ENCODE data around the gene GRIN2A.

GRIN2A gene

GRCh38 chr16:10181196-10182162 is 749 bp downstream of the GRIN2A start:
- peak in 1 of 2 experiments; percentile 46 for DNase-seq

GRCh38 chr16:10180771-10181163 is 1.5 kb downstream of the GRIN2A start:
- DNase-seq = peak in 1 of 2 experiments; percentile 20

DNA sequence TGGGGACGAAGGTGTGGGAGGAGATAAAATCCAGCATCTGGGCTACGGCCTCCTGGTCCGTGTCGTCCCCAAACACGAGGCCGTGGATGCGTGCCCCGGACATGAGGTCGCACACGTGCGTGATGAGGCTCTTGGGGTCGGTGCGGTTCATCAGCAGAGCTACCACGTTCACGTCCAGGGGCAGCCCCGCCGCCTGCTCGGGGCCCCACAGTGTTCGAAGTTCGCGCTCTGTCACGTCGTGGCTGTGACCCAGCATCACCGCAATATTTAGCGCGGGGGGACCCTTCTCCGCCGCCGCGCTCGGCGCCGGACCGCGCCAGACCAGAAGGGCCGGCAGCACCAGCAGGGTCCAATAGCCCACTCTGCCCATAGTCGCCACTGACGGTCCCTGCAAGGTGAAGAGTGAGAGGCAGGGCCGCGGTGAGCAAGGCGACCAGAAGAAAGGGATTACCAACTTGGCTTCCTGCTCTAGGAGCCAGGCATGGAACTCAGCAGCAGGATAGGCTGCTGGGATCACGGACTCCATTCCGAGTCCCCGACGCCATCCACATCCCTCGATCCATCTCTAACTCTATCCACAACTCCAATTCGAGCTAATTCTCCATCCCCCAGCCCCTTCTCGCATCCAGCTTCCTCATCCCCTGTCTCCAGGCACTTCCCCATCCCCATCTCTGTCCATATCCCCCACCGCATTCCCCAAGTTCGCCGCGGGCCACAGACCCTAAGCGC is 2.0 kb downstream of the GRIN2A start:
- DNase-seq = no peak

GRCh38 chr16:10178526-10178925 is 3.7 kb downstream of the GRIN2A start:
- DNase-seq = no peak

- DNase-seq = no peak
Observed at GRCh38 chr16:10178080-10178479, 4.1 kb downstream of the GRIN2A start.

GRCh38 chr16:10172848-10173655 is 9.2 kb downstream of the GRIN2A start:
- no peak for DNase-seq

DNA sequence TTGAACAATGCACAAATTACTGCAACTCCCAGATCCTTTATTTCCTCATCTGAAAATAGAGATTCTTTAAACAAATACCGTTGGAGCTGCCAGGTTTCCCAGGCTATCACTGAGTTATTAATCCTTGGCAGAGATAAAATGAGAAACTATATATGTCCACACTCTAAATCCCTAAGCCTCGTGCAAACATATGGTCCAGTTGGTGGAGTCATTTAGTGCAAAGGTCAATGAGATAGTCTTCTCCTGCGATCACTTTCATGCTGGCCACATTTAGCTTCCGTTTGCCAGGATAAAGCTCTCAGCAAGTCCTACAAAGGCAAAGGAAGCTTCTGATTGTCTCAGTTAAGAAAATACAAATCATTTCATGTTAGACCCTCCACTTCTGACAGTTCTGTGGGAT is 11.0 kb downstream of the GRIN2A start:
- DNase-seq = no peak

- DNase-seq = no peak
Observed at GRCh38 chr16:10169904-10170410, 12.3 kb downstream of the GRIN2A start.

- no peak for DNase-seq
Observed at GRCh38 chr16:10169031-10169430, 13.2 kb downstream of the GRIN2A start.

DNA sequence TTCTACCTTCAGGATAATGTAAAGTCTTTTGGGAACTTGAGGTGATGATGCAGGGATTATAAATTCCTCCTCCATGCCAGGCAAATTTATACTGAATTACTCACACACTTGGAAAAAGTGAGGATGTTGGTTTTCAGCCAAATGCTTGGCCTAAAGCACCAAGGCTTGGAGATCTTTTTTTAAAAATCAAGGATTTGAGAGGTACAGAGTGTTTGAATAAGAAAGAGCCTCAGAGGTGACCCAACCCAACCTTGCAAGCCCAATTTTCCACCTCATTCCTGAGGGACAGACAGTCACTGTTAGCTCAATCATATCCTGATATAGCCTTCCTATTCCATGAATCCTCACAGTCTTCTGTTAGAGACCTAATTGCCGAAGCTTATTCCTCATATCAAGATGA is 14.0 kb downstream of the GRIN2A start:
- no peak for DNase-seq

GRCh38 chr16:10165643-10166042 is 16.6 kb downstream of the GRIN2A start:
- DNase-seq = no peak

DNA sequence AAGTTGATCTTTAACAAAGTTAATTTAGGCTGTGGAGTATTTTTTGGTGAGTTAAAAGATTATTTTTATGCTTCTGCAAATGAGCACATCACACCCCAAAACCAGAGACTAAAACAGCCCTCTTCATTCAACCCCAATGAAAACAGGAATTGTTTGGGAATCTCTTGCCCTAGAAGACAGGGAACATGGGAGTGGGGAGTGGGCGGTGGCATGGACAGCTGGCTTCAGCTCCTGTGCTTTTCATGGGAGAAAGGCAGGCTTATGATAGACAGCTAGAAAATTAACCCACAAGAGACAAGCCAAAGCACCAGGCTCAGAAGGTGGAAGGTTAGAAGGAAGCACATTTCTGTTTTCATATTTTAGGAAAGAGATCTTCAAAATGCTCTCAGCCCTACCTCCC is 19.2 kb downstream of the GRIN2A start:
- DNase-seq = no peak

DNA sequence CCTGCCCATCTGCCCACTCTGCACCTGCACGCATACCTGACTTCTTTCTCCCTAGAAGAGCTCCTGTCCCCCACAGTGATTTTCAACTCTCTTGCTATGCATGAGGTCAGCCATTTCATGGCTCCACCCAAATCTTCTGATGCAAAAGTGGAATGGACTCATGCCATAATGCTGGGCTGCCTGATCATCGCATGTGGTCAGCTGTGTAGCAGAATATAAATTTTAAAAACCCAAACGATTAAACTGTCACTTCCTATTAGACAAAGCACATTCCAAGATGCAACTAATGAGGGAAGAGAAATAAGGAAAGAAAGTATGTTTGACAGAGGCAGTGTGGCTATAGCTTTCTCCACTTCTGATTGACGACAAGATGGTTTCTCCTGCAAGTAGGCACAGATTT is 26.1 kb downstream of the GRIN2A start:
- no peak for DNase-seq

- no peak for DNase-seq
Observed at GRCh38 chr16:10154389-10154788, 27.8 kb downstream of the GRIN2A start.

- DNase-seq = no peak
Observed at GRCh38 chr16:10153985-10154384, 28.2 kb downstream of the GRIN2A start.

- DNase-seq = no peak
Observed at GRCh38 chr16:10151718-10152117, 30.5 kb downstream of the GRIN2A start.

DNA sequence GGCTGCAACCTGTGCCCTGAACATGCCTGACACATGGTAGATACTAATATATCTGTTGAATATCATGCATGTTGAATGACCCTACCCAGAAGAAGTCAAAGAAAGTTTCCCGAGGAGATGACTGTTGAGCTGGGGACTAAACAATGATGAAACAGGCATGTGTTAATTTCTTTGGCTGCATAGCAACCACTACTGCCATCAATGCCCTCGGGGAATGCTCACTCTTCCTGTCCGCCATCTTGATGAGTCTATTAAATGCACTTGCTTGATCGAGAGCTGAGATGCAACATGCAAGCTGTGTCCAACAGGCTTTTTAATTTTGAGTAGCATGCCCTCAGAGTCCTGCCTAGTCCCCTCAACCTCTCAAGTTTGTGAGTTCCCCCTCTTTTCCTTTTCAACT is 31.3 kb downstream of the GRIN2A start:
- no peak for DNase-seq

DNA sequence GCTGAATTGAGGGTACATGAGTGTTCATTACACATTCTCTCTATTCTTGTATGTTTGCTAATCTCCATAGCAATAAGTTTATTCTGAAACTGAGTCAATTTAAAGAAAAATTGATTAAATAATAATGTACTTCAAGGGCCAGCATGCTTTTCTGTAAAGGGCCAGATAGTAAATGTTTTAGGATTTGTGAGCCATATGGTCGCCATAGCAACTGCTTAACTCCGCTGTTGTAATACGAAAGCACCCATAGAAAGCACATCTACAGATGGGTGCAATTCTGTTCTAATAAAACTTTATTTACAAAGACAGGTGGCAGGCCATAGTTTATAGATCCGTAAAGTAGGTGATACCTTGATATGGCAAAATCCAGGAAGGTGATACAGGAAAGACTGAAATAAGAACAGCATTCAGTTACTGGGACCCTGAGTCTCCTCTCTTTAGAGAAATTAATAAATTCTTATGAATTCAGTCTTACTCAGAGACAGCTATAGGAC is 36.6 kb downstream of the GRIN2A start:
- DNase-seq = no peak

DNA sequence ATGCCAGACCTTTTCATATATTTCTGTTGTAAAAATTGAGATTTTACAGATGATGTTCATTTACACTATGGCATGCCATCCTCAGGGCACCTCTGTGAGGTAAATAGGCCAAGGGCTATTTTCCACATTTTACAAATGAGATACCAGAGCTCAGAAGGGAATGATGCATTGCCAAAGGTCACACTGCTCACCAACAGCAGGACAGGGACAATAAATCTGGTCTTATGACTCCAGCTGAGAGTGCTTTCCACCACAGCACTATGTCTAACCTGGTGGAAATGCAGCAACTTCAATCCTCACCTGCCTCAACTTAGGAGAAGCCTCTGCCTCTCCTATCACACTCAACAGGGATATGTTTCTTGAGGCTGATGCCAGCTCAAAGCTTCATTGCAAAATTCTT is 40.6 kb downstream of the GRIN2A start:
- DNase-seq = no peak

- DNase-seq = no peak
Observed at GRCh38 chr16:10138881-10139280, 43.3 kb downstream of the GRIN2A start.

DNA sequence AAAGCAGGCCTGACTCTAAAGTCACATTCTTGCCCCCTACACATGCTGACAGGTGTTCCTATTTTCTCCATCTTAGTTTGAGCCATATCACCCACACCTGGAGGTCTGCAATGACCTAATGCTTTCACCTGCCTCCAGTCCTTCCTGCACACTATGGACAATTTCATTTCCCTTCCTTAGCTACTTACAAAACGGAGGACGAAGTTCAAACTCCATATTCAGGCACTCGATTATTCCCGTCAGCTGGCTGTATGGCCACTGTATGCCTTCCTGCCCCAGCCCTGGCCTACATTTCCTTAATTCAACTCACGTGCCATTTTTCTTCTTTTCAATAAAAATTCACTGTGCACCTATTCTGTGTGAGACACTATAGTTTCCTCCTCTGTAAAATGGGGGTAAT is 44.9 kb downstream of the GRIN2A start:
- no peak for DNase-seq

GRCh38 chr16:10136916-10137315 is 45.3 kb downstream of the GRIN2A start:
- DNase-seq = no peak

- DNase-seq = no peak
Observed at GRCh38 chr16:10130538-10130937, 51.7 kb downstream of the GRIN2A start.

Measured in NCI-H526 (cell line).